ENCODE results near the gene GLP2R.

GLP2R gene

GRCh38 chr17:9926150-9926804 lies 100.6 kb downstream of the GLP2R start:
- DNase-seq = no peak

GRCh38 chr17:9928601-9929333 lies 103.0 kb downstream of the GLP2R start:
- DNase-seq = no peak

GRCh38 chr17:9929871-9930270 lies 104.1 kb downstream of the GLP2R start:
- no peak for DNase-seq

- no peak for DNase-seq
These were observed 105.5 kb downstream of the GLP2R start for GRCh38 chr17:9931144-9931741.

GRCh38 chr17:9932491-9932890 lies 106.8 kb downstream of the GLP2R start:
- DNase-seq = no peak

- no peak for DNase-seq
These were observed 108.6 kb downstream of the GLP2R start for GRCh38 chr17:9934331-9934730.

- no peak for DNase-seq
These were observed 109.7 kb downstream of the GLP2R start for GRCh38 chr17:9935408-9935807.

- DNase-seq = no peak
These were observed 110.4 kb downstream of the GLP2R start for GRCh38 chr17:9936095-9936494.

- DNase-seq = no peak
These were observed 111.6 kb downstream of the GLP2R start for GRCh38 chr17:9937241-9937761.

GRCh38 chr17:9937901-9938300 lies 112.2 kb downstream of the GLP2R start:
- no peak for DNase-seq

GRCh38 chr17:9938764-9939163 lies 113.0 kb downstream of the GLP2R start:
- no peak for DNase-seq

- DNase-seq = no peak
These were observed 115.1 kb downstream of the GLP2R start for GRCh38 chr17:9940841-9941240.

GRCh38 chr17:9941305-9941704 lies 115.6 kb downstream of the GLP2R start:
- no peak for DNase-seq

Measured in activated naive CD4-positive, alpha-beta T cell (primary cell).